NCI-H2081 treated with DMSO at 0.1 percent for 48 hours (cell line): ENCODE data around the gene TRIM49C.
"Not testable (repeated sequence)": the region's sequence is repeated elsewhere in the genome, so short reads cannot be mapped to it uniquely, and the experiment has no call there.

Source experiments
- DNase-seq: peaks from one replicate; lab custom pipeline; 2025; lab: John Stamatoyannopoulos, UW

Gene TRIM49C, protein sequence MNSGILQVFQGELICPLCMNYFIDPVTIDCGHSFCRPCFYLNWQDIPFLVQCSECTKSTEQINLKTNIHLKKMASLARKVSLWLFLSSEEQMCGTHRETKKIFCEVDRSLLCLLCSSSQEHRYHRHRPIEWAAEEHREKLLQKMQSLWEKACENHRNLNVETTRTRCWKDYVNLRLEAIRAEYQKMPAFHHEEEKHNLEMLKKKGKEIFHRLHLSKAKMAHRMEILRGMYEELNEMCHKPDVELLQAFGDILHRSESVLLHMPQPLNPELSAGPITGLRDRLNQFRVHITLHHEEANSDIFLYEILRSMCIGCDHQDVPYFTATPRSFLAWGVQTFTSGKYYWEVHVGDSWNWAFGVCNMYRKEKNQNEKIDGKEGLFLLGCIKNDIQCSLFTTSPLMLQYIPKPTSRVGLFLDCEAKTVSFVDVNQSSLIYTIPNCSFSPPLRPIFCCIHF

DNA sequence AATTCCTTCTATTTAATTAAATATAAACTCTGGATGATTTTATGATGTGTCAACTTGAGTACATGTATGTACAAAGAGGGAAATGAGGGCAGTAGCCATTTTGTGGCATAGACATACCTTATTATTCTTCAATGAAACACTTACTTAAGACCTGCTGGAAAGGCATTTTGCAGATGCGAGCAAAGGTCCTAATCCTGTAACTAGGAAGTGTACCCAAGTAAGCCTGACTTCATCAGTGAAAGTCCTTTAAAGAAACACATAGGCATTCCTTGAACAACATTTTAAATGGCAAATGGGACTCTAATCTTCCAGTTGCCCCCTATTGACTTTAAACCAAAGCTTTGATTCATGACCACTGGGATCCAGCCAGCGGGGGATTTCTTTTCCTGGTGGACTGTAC is at the start of gene TRIM49C:
TRIM49C (plus strand) TSS at position 301 of the 400 bp plus-strand sequence. CDS start 4,106 bp downstream, outside the sequence.
- not testable (repeated sequence) for DNase-seq

DNA sequence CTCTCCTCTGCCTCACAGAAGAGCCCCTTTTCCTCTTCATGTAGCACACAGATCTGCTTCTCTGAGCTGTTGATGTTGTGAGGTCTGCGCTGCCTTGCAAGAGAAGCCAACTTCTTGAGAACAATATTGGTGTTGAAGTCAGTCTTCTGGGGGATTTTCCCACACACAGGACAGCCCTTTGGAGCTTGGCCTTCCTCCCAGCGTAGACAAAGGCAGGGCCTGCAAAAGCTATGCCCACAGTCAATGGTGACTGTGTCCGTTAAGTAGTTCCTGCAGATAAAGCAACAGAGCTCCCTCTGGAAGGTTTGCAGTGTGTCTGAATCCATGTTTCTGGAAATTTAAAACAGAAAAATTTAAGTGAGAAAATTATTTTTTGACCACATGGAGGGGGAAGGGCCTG is 6.7 kb upstream of the TRIM49C start:
- DNase-seq, result not testable (repeated sequence)

- DNase-seq, result not testable (repeated sequence)
These were observed 20.8 kb downstream of the TRIM49C start for GRCh38 chr11:90051591-90052209.

- DNase-seq, result not testable (repeated sequence)
These were observed 21.4 kb downstream of the TRIM49C start for GRCh38 chr11:90052311-90052710.

DNA sequence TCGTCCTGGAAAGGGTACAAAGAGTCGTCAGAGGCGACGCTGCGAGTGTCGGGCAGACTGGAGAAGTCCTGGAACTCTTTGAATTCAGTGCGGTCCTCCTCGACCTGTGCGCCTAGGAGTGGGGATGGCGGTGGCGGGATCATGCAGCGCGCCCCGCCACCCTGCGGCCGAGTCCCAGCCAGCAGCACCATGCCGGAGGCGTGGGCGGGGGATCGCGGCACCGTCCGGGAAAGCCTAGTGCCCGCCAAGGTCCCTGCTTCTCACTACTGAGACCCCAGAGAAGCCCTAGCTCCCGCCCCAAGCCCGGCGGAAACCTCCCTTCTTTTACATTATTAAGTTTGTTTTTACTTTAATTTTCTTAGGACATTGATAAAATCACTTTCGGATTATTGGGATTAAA is 22.6 kb downstream of the TRIM49C start:
- not testable (repeated sequence) for DNase-seq

DNA sequence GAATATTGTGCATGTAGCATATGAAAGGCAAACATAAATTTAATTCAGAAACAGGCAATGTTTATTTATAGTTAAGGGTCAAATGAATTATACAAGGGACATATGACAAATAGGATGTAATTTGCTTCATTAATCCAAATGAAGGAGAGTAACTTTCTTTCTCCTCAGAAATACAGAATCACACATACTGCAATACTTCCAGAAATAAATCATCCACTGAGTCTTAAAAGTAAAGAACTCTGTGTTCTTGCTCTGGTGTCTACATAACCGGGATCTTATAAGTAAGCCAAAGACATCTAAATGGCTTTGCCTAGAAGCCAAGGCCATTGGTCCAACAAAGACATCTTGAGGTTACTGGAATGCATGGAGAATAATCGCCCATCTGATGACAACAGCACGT is 54.7 kb downstream of the TRIM49C start, which contains the start of gene UBTFL1:
UBTFL1 (plus strand) TSS at position 301 of the 400 bp plus-strand sequence; CDS start at position 301, 0 bp downstream.
- not testable (repeated sequence) for DNase-seq

- not testable (repeated sequence) for DNase-seq
These were observed 57.8 kb downstream of the TRIM49C start for GRCh38 chr11:90088731-90089130.
